Measurements from ENCODE around the gene C3.

DNA sequence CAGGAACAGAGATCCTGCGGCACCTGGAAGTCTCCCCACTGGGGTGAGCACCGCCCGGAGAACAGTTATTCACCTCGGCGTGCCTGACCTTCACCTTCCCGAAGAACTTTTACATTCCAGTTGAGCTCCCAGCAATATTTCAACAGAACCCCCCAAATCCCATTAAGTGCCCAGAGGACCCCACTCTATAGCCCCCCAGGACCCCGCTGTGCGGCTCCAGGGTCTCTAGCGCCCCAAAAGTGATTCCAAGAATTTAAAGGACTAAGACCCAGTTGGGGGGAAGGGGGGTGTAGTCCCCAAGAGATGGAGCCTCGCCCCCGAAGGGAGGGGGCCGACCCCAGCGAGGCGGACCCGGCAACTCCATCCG lies 16.4 kb upstream of the C3 start:
- TF ChIP-seq, protein P1, sequence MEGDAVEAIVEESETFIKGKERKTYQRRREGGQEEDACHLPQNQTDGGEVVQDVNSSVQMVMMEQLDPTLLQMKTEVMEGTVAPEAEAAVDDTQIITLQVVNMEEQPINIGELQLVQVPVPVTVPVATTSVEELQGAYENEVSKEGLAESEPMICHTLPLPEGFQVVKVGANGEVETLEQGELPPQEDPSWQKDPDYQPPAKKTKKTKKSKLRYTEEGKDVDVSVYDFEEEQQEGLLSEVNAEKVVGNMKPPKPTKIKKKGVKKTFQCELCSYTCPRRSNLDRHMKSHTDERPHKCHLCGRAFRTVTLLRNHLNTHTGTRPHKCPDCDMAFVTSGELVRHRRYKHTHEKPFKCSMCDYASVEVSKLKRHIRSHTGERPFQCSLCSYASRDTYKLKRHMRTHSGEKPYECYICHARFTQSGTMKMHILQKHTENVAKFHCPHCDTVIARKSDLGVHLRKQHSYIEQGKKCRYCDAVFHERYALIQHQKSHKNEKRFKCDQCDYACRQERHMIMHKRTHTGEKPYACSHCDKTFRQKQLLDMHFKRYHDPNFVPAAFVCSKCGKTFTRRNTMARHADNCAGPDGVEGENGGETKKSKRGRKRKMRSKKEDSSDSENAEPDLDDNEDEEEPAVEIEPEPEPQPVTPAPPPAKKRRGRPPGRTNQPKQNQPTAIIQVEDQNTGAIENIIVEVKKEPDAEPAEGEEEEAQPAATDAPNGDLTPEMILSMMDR (IDR thresholded peaks at IDR 0.05): no peak
- no peak for TF ChIP-seq POLR2A (IDR thresholded peaks at IDR 0.05)
